GM18867 (cell line): Measurements from ENCODE around the gene ZNRF3.

Source experiments
- ATAC-seq: cut with Tn5 transposase; IDR thresholded peaks from one replicate; pipeline ENCODE4 v1.9.1; 2021; ENCODE audit warnings: mild to moderate bottlenecking, moderate library complexity; ENCODE audit not compliant: unreplicated experiment

ZNRF3 gene

GRCh38 chr22:28950617-28951411, 67.4 kb downstream of the ZNRF3 start:
- no peak for ATAC-seq

- no peak for ATAC-seq
Observed at GRCh38 chr22:28951530-28951929, 68.2 kb downstream of the ZNRF3 start.

GRCh38 chr22:28951969-28952521, 68.7 kb downstream of the ZNRF3 start:
- ATAC-seq = no peak

GRCh38 chr22:28952857-28953256, 69.5 kb downstream of the ZNRF3 start:
- no peak for ATAC-seq

GRCh38 chr22:28953403-28953802, 70.0 kb downstream of the ZNRF3 start:
- ATAC-seq = no peak

- ATAC-seq = no peak
Observed at GRCh38 chr22:28953976-28954880, 70.9 kb downstream of the ZNRF3 start.

GRCh38 chr22:28955817-28956216, 72.4 kb downstream of the ZNRF3 start:
- no peak for ATAC-seq

GRCh38 chr22:28956506-28956905, 73.1 kb downstream of the ZNRF3 start:
- no peak for ATAC-seq

GRCh38 chr22:28958611-28959010, 75.2 kb downstream of the ZNRF3 start:
- no peak for ATAC-seq

GRCh38 chr22:28962042-28962554, 78.7 kb downstream of the ZNRF3 start:
- ATAC-seq = no peak

- no peak for ATAC-seq
Observed at GRCh38 chr22:28963362-28963761, 80.0 kb downstream of the ZNRF3 start.

GRCh38 chr22:28967163-28967665, 83.8 kb downstream of the ZNRF3 start:
- ATAC-seq = no peak

- ATAC-seq = no peak
Observed at GRCh38 chr22:28967969-28968368, 84.6 kb downstream of the ZNRF3 start.

GRCh38 chr22:28969401-28970168, 86.2 kb downstream of the ZNRF3 start:
- no peak for ATAC-seq

GRCh38 chr22:28973352-28973751, 90.0 kb downstream of the ZNRF3 start:
- no peak for ATAC-seq

GRCh38 chr22:28977060-28977459, 93.7 kb downstream of the ZNRF3 start:
- ATAC-seq = no peak

- ATAC-seq = no peak
Observed at GRCh38 chr22:28977481-28977971, 94.2 kb downstream of the ZNRF3 start.

GRCh38 chr22:28978158-28978557, 94.8 kb downstream of the ZNRF3 start:
- no peak for ATAC-seq

- ATAC-seq = no peak
Observed at GRCh38 chr22:28978863-28979796, 95.8 kb downstream of the ZNRF3 start.
